GM12875 (cell line): ENCODE data around the gene AGMO.

Experiments
- H3K4me3 ChIP-seq: one replicate; pipeline ENCODE4 v1.5.1; 2011; ENCODE audit warnings: low read depth, low read length, control low read depth
- CTCF ChIP-seq: IDR thresholded peaks from 2 replicates; pipeline ENCODE4 v1.5.1; 2011; ENCODE audit warnings: low read depth, mild to moderate bottlenecking, control low read depth, inconsistent platforms, low read length, moderate library complexity, borderline replicate concordance; ENCODE audit not compliant: insufficient read depth

Gene AGMO

GRCh38 chr7:15368653-15369052 lies 193.2 kb downstream of the AGMO start:
- H3K4me3 ChIP-seq, result no peak overlapping the region
- TF ChIP-seq CTCF, result no peak

- H3K4me3 ChIP-seq, result no peak overlapping the region
- no peak for TF ChIP-seq CTCF
Observed at GRCh38 chr7:15367897-15368296, 193.9 kb downstream of the AGMO start.

GRCh38 chr7:15358112-15358511 lies 203.7 kb downstream of the AGMO start:
- H3K4me3 ChIP-seq, result no peak overlapping the region
- no peak for TF ChIP-seq CTCF

- no peak overlapping the region for H3K4me3 ChIP-seq
- TF ChIP-seq CTCF, result no peak
Observed at GRCh38 chr7:15352421-15353206, 209.2 kb downstream of the AGMO start.

GRCh38 chr7:15345216-15345615 lies 216.6 kb downstream of the AGMO start:
- no peak for TF ChIP-seq CTCF
- H3K4me3 ChIP-seq, result no peak overlapping the region

GRCh38 chr7:15341817-15342216 lies 220.0 kb downstream of the AGMO start:
- TF ChIP-seq CTCF, result no peak
- H3K4me3 ChIP-seq, result no peak overlapping the region

GRCh38 chr7:15336146-15336545 lies 225.7 kb downstream of the AGMO start:
- no peak overlapping the region for H3K4me3 ChIP-seq
- no peak for TF ChIP-seq CTCF
